ENCODE results near the gene HAAO.

GRCh38 chr2:42835577-42836371 is 43.4 kb upstream of the HAAO start:
- TF ChIP-seq CTCF (IDR thresholded peaks at IDR 0.05) (no peak), POLR2A (IDR thresholded peaks at IDR 0.05) (no peak)

All from prostate gland (tissue), 2 donors.